Body of pancreas (tissue), 4 donors: ENCODE data around the gene GSTA2. TPM values are rescaled to one million over a fixed set of nuclear protein-coding genes. Genes with fewer than 3 reads are reported as not detected.
"Not testable (repeated sequence)": the region's sequence is repeated elsewhere in the genome, so short reads cannot be mapped to it uniquely, and the experiment has no call there.

Source experiments
- ATAC-seq: fragments of 150-250 bp; one replicate; pipeline ENCODE4 v1.9.1; 2016
- DNase-seq, 4 donors: peaks; one replicate each; pipeline ENCODE4 v3.0.0-alpha.2; 2019
- H3K27ac ChIP-seq, 4 donors: fragments of 200-600 bp; sonication (generic); 1 replicate in 3 of 4; 2 replicates in 1 of 4; pipeline versions ENCODE4 v1.5.1 to v1.6.1; 2016 to 2019; ENCODE audit warnings: mild to moderate bottlenecking in 1 of 4, mixed read lengths in 1 of 4, moderate library complexity in 1 of 4
- H3K27me3 ChIP-seq, 2 donors: fragments of 200-600 bp; sonication (generic); one replicate each; pipeline ENCODE4 v1.6.0; 2016; ENCODE audit warnings: mild to moderate bottlenecking in 1 of 2
- H3K36me3 ChIP-seq, 2 donors: fragments of 200-600 bp; sonication (generic); replicated peaks in 1 of 2; 2 replicates each; pipeline ENCODE4 v1.5.1; 2016; ENCODE audit warnings: low read depth in 2 of 2; ENCODE audit not compliant: insufficient read depth in 1 of 2
- H3K4me1 ChIP-seq: fragments of 200-600 bp; sonication (generic); one replicate; pipeline ENCODE4 v1.6.0; 2016
- H3K4me3 ChIP-seq, 2 donors: fragments of 200-600 bp; sonication (generic); 1 replicate in 1 of 2; 2 replicates in 1 of 2; pipeline ENCODE4 v1.5.1; 2016 to 2019
- H3K9me3 ChIP-seq, 3 donors: fragments of 200-600 bp; sonication (generic); 1 replicate in 2 of 3; 2 replicates in 1 of 3; pipeline ENCODE4 v1.5.1; 2016
- POLR2A ChIP-seq, 3 donors: fragments of 450-650 bp; IDR thresholded peaks; one replicate each; pipeline ENCODE4 v1.6.1; 2016; ENCODE audit warnings: antibody characterized with exemption in 3 of 3, mild to moderate bottlenecking in 2 of 3
- WGBS, 2 donors: methylation state at CpG; one replicate each; pipeline ENCODE4 v1.1.5; 2017; 5-methylcytosine and 5-hydroxymethylcytosine counted together
- intact Hi-C: fragments of 100-400 bp; cut with DNase I; formaldehyde crosslinking; loops from one replicate; pipeline ENCODE4 v1.15.1; 2023
- total RNA-seq, 2 donors: library from RNA; depleted of rRNA; stranded (reverse); fragments of >200 nt; gene quantifications; one replicate each; pipeline ENCODE4 v1.1.0, GENCODE V29; 2016
- TF ChIP-seq, protein P1 (sequence below), 7 experiments: fragments of 450-650 bp in 4 of 7; fragments of 200-600 bp in 3 of 7; sonication (generic) in 3 of 7; IDR thresholded peaks; one replicate each; pipeline ENCODE4 v1.5.1; 2016 to 2019; ENCODE audit warnings: antibody characterized with exemption in 7 of 7

The GSTA2 gene
- total RNA-seq, 2 donors from 2014 or later, result 73.7 to 76.1 TPM

DNA sequence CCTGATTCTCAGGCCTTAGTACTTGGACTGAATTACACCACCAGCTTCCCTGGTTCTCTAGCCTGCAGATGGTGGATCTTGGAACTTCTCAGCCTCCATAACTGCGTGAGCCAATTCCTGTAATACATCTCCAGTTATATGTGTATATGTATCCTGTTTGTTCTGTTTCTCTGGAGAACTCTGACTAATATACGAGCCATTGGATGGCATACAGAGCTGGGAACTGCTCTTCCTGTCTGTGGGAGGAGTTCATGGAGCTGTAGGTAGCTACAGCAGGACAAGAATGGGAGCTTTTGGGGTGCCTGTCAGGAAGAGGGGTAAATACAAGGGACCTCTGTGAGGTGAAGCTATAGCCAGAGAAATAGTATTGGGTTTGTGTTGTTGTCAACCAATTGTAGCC, 51.1 kb downstream of the GSTA2 start:
- ATAC-seq (no peak), DNase-seq (no peak)
- intact Hi-C loops, result no loop called here
- Histone ChIP-seq H3K27me3 (no peaks in the 10 kb centered on the region), H3K36me3 (no peaks in the 10 kb centered on the region), H3K4me3 (no peak overlapping the region), H3K4me1 (no peaks in the 10 kb centered on the region), H3K9me3 (no peaks in the 10 kb centered on the region), H3K27ac (no peak overlapping the region)
- WGBS, 2 donors, result 70 to 81% methylated on average over 2 of the region's 2 CpGs
- TF ChIP-seq, protein P1, sequence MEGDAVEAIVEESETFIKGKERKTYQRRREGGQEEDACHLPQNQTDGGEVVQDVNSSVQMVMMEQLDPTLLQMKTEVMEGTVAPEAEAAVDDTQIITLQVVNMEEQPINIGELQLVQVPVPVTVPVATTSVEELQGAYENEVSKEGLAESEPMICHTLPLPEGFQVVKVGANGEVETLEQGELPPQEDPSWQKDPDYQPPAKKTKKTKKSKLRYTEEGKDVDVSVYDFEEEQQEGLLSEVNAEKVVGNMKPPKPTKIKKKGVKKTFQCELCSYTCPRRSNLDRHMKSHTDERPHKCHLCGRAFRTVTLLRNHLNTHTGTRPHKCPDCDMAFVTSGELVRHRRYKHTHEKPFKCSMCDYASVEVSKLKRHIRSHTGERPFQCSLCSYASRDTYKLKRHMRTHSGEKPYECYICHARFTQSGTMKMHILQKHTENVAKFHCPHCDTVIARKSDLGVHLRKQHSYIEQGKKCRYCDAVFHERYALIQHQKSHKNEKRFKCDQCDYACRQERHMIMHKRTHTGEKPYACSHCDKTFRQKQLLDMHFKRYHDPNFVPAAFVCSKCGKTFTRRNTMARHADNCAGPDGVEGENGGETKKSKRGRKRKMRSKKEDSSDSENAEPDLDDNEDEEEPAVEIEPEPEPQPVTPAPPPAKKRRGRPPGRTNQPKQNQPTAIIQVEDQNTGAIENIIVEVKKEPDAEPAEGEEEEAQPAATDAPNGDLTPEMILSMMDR (IDR thresholded peaks at IDR 0.05), result no peak
- no peak for TF ChIP-seq POLR2A (IDR thresholded peaks at IDR 0.05)

DNA sequence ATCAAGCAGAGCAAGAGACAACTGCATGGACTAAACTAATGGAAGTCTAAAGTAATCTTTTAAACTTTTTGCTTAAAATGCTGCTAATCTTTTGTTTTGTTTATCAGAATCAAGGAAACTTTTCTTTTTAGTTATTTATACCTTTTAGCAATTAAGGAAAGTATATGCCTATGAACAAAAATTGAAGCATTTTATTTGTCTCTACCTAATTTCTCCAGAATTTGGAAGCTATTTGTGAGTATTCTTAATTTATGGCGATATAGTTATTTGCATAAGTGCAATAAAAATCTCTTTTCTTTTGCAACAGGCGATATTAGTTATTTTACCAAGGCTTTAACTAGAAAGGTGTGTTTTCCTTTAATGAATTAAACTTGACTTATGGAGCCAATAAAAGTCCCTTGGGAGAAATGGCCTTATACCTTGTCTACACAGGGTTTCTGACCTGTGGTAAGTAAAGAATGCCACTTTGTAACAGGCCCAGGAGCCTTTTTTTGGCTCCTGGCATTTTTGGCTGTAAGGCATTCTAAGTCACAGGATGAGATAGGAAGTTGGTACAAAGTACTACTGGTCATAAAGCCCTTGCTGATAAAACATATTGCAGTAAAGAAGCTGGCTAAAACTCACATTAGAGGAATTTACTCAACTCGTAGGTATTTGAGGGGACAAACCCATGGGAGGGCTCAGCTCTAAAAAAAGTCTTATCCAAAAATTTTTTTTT, 55.2 kb downstream of the GSTA2 start:
- TF ChIP-seq, protein P1 (IDR thresholded peaks at IDR 0.05), result no peak
- intact Hi-C loops, result no loop called here

DNA sequence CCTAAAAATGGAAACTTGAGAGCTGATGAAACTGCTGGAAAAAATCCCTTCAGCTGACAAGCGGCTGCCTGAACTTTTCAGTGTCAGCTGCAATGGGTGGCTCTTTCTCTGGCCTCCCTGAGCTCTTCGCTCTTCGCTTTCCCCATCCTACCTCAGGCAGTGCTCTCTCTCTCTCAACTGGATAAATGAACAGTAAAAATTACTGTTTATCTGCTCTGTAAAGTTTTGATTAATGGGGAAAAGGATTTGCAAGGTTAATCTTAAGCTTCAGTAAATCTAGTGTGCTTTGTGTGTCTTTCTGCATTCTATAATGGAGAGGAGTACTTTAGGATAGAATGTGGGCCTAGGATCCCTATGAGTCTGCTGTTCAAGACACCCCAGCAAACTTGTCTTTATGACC, 57.3 kb downstream of the GSTA2 start:
- Histone ChIP-seq H3K4me1 (no peaks in the 10 kb centered on the region), H3K36me3 (no peaks in the 10 kb centered on the region), H3K4me3 (no peak overlapping the region), H3K27ac (no peak overlapping the region), H3K9me3 (no peaks in the 10 kb centered on the region), H3K27me3 (no peaks in the 10 kb centered on the region)
- ATAC-seq, result no peak
- intact Hi-C loops, result no loop called here
- no peak for DNase-seq
- no peak for TF ChIP-seq POLR2A (IDR thresholded peaks at IDR 0.05)
- TF ChIP-seq, protein P1 (IDR thresholded peaks at IDR 0.05), result no peak
- WGBS, 2 donors, result 91 to 93% methylated on average over 3 of the region's 3 CpGs

More for the DNA sequence above, 55.2 kb downstream of the GSTA2 start:
- H3K27me3 ChIP-seq, result no peaks in the 10 kb centered on the region
- no peak for DNase-seq
- WGBS, 2 donors, result 73 to 78% methylated on average over 3 of the region's 3 CpGs
- no peaks in the 10 kb centered on the region for H3K9me3 ChIP-seq
- no peak overlapping the region for H3K27ac ChIP-seq
- no peaks in the 10 kb centered on the region for H3K36me3 ChIP-seq
- ATAC-seq, result no peak
- H3K4me3 ChIP-seq, result no peak overlapping the region
- H3K4me1 ChIP-seq, result no peaks in the 10 kb centered on the region

DNA sequence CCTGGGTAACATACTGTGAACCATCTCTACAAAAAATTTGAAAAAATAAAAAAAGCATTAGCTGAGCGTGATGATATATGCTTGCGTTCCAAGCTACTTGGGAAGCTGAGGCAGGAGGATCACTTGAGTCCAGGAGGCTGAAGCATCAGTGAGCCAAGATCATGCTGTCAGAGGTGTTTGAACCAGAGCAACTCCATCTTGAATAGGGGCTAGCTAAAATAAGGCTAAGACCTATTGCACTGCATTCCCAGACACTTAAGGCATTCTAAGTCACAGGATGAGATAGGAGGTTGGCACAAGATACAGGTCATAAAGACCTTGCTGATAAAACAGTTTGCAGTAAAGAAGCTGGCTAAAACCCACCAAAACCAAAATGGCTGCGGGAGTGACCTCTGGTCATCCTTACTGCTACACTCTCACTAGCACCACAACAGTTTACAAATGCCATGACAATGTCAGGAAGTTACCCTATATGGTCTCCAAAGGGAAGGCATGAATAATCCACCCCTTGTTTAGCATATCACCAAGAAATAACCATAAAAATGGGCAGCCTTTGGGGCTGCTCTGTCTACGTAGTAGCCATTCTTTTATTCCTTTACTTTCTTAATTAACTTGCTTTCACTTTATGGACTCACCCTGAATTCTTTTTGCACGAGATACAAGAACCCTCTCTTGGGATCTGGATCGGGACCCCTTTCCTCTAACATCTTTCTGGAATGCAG, 58.3 kb downstream of the GSTA2 start:
- H3K4me3 ChIP-seq, intact Hi-C loops, ATAC-seq, H3K9me3 ChIP-seq, H3K27ac ChIP-seq, DNase-seq, H3K36me3 ChIP-seq, H3K4me1 ChIP-seq, H3K27me3 ChIP-seq: not testable (repeated sequence)
- 90 to 92% methylated on average over 6 of the region's 6 CpGs for WGBS, 2 donors

DNA sequence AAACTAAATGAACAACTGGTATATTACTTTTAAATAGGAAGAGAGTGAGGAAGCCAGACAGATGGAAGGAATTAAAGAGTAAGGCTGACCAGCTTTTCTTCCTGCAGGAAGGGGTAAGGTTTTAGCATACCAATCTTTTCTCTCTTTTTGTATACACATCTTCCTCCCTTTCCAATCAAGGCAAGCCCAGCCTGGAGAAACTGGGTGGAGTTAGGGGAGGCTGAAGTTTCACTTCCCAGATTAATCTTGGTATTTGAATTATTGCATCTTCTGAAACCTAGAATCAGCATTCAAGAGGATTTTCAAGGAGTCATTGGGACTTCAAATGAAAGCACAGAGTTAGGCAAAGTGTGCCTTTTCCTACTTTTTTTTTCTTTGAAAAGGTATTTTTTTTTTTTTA, 59.2 kb downstream of the GSTA2 start:
- no peak for DNase-seq
- TF ChIP-seq POLR2A (IDR thresholded peaks at IDR 0.05), result no peak
- TF ChIP-seq, protein P1 (IDR thresholded peaks at IDR 0.05), result no peak
- H3K36me3 ChIP-seq, result no peaks in the 10 kb centered on the region
- intact Hi-C loops, result no loop called here
- H3K9me3 ChIP-seq, result no peaks in the 10 kb centered on the region
- no peak overlapping the region for H3K4me3 ChIP-seq
- H3K27ac ChIP-seq, result no peak overlapping the region
- H3K4me1 ChIP-seq, result no peaks in the 10 kb centered on the region
- H3K27me3 ChIP-seq, result no peaks in the 10 kb centered on the region
- no peak for ATAC-seq

Other genes with a start within 250 kb of the GSTA2 start
- gene TRAM2, start 186.4 kb downstream of the GSTA2 start, total RNA-seq, result 1 to 10 TPM; 6.7 to 7.9 TPM
- 10 to 100 TPM; 14.8 to 33.2 TPM for gene TMEM14A, start 92.4 kb downstream of the GSTA2 start, total RNA-seq
- gene GSTA1, start 40.3 kb upstream of the GSTA2 start, total RNA-seq, result 10 to 100 TPM; 33.2 to 54.1 TPM
- gene GSTA5, start 77.3 kb upstream of the GSTA2 start, total RNA-seq, result not detected
- not detected for gene GSTA3, start 146.2 kb upstream of the GSTA2 start, total RNA-seq
- 10 to 100 TPM; 13.5 to 27.7 TPM for gene GSTA4, start 231.8 kb upstream of the GSTA2 start, total RNA-seq